Loucy (cell line): Measurements from ENCODE around the gene CEBPA.

Source experiments
- EZH2phosphoT487 ChIP-seq: fragments of 200-600 bp; IDR thresholded peaks from 2 replicates; pipeline ENCODE4 v1.6.1; 2018; ENCODE audit warnings: antibody characterized with exemption, mild to moderate bottlenecking, moderate library complexity, borderline replicate concordance
- TF ChIP-seq, protein P1 (sequence below): fragments of 200-600 bp; sonication (generic); conservative IDR thresholded peaks from 2 replicates; pipeline ENCODE4 v1.5.1; 2014; ENCODE audit warnings: mild to moderate bottlenecking, antibody characterized with exemption, low read length

DNA sequence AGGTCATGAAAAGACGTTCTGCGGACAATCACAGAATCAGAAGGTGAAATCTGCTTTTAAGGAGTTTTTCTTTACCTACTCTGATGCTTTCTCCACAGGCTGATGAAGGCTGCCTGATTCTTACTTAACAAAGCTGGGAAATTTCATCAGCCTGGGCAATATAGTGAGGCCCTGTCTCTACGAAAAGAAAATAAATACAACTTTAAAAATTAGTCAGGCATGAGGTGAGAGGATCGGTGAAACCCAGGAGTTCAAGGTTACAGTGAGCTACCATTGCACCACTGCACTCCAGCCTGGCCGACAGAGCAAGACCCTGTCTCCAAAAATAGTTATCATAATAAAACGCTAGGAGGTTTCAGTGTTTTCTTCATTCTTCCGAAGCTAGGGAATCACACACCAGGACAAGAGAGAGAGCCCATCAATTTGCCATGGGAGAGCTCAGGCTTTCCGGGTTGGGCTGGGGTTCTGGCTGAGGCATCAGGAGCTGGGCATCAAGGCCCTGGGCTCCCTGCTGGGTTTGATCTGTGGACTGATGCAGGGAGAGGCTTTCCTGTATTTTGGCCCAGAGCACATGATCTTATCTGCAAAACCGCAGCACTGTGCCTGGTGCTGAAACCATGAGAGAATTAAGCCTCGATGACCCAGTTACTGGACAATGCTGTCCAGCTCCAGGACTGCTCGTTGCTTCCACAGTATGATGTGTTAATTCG, 46.1 kb upstream of the CEBPA start:
- TF ChIP-seq, protein P1, sequence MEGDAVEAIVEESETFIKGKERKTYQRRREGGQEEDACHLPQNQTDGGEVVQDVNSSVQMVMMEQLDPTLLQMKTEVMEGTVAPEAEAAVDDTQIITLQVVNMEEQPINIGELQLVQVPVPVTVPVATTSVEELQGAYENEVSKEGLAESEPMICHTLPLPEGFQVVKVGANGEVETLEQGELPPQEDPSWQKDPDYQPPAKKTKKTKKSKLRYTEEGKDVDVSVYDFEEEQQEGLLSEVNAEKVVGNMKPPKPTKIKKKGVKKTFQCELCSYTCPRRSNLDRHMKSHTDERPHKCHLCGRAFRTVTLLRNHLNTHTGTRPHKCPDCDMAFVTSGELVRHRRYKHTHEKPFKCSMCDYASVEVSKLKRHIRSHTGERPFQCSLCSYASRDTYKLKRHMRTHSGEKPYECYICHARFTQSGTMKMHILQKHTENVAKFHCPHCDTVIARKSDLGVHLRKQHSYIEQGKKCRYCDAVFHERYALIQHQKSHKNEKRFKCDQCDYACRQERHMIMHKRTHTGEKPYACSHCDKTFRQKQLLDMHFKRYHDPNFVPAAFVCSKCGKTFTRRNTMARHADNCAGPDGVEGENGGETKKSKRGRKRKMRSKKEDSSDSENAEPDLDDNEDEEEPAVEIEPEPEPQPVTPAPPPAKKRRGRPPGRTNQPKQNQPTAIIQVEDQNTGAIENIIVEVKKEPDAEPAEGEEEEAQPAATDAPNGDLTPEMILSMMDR = no peak
- no peak for TF ChIP-seq EZH2phosphoT487
